ENCODE results near the gene RAB31. TPM values are rescaled to one million over a fixed set of nuclear protein-coding genes. Genes with fewer than 3 reads are reported as not detected.

The RAB31 gene
- total RNA-seq, 1 experiment from 2014 or later = 32.9 TPM

GRCh38 chr18:9871244-9871746 is 163.2 kb downstream of the RAB31 start:
- ATAC-seq (no peak), DNase-seq (ENCODE audit: low spot score) (no peak)
- CTCF ChIA-PET = no interaction called here
- Mint-ChIP-seq H3K4me1 (peaks cover 30% of the 10 kb centered on the region), H3K27me3 (ENCODE audit: low read depth) (peaks cover 3% of the 10 kb centered on the region; the same call in 1 of the 2 replicates), H3K27ac (no peak overlapping the region), H3K36me3 (peaks cover 7% of the 10 kb centered on the region), H3K4me3 (no peak overlapping the region), H3K9me3 (peaks cover 8% of the 10 kb centered on the region)
- TF ChIP-seq GABPB1 (CRISPR knock-in tag; IDR thresholded peaks at IDR 0.05) = no peak
- TF ChIP-seq, protein P1, sequence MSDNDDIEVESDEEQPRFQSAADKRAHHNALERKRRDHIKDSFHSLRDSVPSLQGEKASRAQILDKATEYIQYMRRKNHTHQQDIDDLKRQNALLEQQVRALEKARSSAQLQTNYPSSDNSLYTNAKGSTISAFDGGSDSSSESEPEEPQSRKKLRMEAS (CRISPR knock-in tag; IDR thresholded peaks at IDR 0.05) = no peak
- no peak for TF ChIP-seq ETV6 (CRISPR knock-in tag; IDR thresholded peaks at IDR 0.05)
- TF ChIP-seq OVOL2 (CRISPR knock-in tag; IDR thresholded peaks at IDR 0.05; ENCODE audit: borderline replicate concordance) = no peak
- TF ChIP-seq MYBL2 (CRISPR knock-in tag; IDR thresholded peaks at IDR 0.05) = no peak
- TF ChIP-seq JUN (CRISPR knock-in tag; IDR thresholded peaks at IDR 0.05) = no peak
- no peak for TF ChIP-seq KAT7 (CRISPR knock-in tag; IDR thresholded peaks at IDR 0.05; ENCODE audit: borderline replicate concordance)
- TF ChIP-seq, protein P2, sequence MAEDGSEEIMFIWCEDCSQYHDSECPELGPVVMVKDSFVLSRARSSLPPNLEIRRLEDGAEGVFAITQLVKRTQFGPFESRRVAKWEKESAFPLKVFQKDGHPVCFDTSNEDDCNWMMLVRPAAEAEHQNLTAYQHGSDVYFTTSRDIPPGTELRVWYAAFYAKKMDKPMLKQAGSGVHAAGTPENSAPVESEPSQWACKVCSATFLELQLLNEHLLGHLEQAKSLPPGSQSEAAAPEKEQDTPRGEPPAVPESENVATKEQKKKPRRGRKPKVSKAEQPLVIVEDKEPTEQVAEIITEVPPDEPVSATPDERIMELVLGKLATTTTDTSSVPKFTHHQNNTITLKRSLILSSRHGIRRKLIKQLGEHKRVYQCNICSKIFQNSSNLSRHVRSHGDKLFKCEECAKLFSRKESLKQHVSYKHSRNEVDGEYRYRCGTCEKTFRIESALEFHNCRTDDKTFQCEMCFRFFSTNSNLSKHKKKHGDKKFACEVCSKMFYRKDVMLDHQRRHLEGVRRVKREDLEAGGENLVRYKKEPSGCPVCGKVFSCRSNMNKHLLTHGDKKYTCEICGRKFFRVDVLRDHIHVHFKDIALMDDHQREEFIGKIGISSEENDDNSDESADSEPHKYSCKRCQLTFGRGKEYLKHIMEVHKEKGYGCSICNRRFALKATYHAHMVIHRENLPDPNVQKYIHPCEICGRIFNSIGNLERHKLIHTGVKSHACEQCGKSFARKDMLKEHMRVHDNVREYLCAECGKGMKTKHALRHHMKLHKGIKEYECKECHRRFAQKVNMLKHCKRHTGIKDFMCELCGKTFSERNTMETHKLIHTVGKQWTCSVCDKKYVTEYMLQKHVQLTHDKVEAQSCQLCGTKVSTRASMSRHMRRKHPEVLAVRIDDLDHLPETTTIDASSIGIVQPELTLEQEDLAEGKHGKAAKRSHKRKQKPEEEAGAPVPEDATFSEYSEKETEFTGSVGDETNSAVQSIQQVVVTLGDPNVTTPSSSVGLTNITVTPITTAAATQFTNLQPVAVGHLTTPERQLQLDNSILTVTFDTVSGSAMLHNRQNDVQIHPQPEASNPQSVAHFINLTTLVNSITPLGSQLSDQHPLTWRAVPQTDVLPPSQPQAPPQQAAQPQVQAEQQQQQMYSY (CRISPR knock-in tag; IDR thresholded peaks at IDR 0.05) = no peak
- no peak for TF ChIP-seq ZNF423 (CRISPR knock-in tag; IDR thresholded peaks at IDR 0.05)
- no peak for TF ChIP-seq RORB (CRISPR knock-in tag; IDR thresholded peaks at IDR 0.05)
- TF ChIP-seq, protein P3, sequence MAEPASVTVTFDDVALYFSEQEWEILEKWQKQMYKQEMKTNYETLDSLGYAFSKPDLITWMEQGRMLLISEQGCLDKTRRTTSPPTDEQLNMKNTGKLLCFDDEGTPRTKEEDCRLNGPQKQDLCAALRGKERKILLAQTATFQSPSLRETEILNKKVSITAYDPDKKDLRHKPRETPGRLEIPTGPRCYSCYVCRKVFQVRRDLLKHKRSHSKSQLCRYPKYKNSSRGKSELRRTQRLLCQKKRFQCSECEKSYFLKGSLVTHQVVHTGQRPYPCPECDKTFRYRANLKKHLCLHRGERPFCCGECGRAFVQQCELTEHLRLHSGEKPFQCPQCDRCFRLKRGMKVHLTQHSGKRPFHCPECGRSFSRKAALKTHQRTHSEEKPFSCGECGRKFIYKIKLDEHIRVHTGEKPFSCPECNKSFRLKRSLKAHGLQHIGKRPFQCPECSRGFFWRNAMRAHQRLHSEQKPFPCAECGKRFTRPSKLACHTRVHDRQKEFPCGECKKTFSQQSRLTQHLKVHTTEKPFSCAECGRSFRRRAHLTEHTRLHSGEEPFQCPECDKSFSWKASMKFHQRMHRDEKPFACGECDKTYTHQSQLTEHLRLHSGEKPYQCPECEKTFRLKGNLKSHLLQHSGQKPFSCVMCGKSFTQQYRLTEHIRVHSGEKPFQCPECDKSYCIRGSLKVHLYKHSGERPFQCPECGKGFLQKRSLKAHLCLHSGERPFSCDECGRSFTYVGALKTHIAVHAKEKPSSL (CRISPR knock-in tag; conservative IDR thresholded peaks at IDR 0.05) = no peak
- TF ChIP-seq ZNF671 (CRISPR knock-in tag; IDR thresholded peaks at IDR 0.05) = no peak
- no peak for TF ChIP-seq NFYB (CRISPR knock-in tag; conservative IDR thresholded peaks at IDR 0.05; ENCODE audit: low read depth)
- POLR2A ChIA-PET = no interaction called here

DNA sequence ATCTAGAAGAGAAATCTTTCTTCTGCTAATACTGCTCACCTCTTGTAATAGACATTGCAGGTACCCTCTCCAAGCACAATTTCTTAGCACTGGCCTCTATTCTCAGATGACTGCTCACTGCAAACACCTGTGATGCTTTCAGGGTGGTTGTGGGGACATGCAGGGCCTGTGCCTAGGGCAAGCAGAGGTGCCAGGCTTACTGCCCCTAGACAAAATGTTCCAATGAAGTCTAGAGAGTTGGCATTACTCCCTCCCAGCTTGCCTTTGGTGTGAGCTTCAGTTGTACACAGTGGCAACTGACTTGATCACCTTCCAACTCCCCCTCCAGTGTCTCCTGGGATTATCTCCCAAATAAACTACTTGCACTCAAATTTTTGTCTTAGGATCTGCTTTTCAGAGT is 164.7 kb downstream of the RAB31 start:
- POLR2A ChIA-PET = no interaction called here
- Mint-ChIP-seq H3K4me3 (no peak overlapping the region), H3K9me3 (no peaks in the 10 kb centered on the region), H3K27ac (no peak overlapping the region), H3K36me3 (no peaks in the 10 kb centered on the region), H3K27me3 (ENCODE audit: low read depth) (peaks cover 3% of the 10 kb centered on the region; the same call in 1 of the 2 replicates), H3K4me1 (peaks cover 35% of the 10 kb centered on the region)
- ATAC-seq = no peak
- CTCF ChIA-PET = no interaction called here
- no peak for TF ChIP-seq ARID4B (CRISPR knock-in tag; IDR thresholded peaks at IDR 0.05; ENCODE audit: borderline replicate concordance)
- no peak for TF ChIP-seq GTF2I (CRISPR knock-in tag; conservative IDR thresholded peaks at IDR 0.05)
- DNase-seq (ENCODE audit: low spot score) = no peak

All from WTC11 (cell line).